ENCODE data around the gene LRRK1.

GRCh38 chr15:101022306-101022705 lies 103.1 kb downstream of the LRRK1 start:
- no peak for TF ChIP-seq CTCF (IDR thresholded peaks at IDR 0.05; ENCODE audit: low read length)
- TF ChIP-seq EZH2 (IDR thresholded peaks at IDR 0.05; ENCODE audit: borderline replicate concordance, low read length), result no peak
